ENCODE measurements around the gene CEMIP2.

DNA sequence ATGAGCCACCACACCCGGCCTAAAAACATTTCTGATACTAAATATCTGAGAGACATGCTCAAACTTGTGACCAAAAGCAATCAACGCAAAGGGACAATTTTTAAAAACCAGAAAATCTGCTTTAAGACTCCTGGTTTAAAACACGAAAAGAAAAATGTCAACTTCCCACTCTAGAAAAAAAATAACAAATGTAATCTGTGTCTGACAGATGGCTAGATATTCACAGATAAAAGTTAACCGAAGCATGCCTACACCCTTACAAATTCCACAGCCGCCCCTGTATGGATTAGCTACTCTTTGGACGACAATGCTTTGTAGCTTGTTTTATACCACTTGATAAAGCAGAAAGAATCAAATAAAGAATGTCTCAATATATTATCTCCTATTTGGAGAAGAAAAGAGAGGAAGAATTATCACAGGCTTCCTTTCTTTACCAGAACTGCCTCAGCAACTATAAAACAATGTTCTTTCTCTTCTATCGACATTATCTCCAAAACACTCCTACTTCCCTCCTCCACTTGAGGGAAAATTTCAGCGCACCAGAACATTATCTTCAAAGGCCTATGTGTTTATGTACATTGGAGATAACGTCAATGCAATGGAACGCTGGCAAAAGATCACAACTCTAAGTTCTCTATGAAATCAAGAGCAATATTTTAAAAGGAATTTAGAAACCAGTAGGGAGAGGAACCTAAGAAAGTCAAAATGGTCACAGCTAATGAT lies 26.2 kb downstream of the CEMIP2 start:
- TF ChIP-seq POLR2A (IDR thresholded peaks at IDR 0.05) = no peak
- TF ChIP-seq, protein P1, sequence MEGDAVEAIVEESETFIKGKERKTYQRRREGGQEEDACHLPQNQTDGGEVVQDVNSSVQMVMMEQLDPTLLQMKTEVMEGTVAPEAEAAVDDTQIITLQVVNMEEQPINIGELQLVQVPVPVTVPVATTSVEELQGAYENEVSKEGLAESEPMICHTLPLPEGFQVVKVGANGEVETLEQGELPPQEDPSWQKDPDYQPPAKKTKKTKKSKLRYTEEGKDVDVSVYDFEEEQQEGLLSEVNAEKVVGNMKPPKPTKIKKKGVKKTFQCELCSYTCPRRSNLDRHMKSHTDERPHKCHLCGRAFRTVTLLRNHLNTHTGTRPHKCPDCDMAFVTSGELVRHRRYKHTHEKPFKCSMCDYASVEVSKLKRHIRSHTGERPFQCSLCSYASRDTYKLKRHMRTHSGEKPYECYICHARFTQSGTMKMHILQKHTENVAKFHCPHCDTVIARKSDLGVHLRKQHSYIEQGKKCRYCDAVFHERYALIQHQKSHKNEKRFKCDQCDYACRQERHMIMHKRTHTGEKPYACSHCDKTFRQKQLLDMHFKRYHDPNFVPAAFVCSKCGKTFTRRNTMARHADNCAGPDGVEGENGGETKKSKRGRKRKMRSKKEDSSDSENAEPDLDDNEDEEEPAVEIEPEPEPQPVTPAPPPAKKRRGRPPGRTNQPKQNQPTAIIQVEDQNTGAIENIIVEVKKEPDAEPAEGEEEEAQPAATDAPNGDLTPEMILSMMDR (IDR thresholded peaks at IDR 0.05 in 4 of 5, conservative IDR thresholded peaks at IDR 0.05 in 1 of 5) = no peak
